Suprapubic skin (tissue), 4 donors: ENCODE results near the gene GPRC5C. TPM values are rescaled to one million over a fixed set of nuclear protein-coding genes. Genes with fewer than 3 reads are reported as not detected.

Experiments used
- DNase-seq, 2 donors: peaks; one replicate each; pipeline ENCODE4 v3.0.0-alpha.2; 2019; ENCODE audit warnings: low spot score in 2 of 2
- H3K27ac ChIP-seq: fragments of 200-600 bp; sonication (generic); one replicate; pipeline ENCODE4 v1.5.1; 2019
- H3K27me3 ChIP-seq: fragments of 200-600 bp; sonication (generic); one replicate; pipeline ENCODE4 v1.5.1; 2019
- H3K36me3 ChIP-seq: fragments of 200-600 bp; sonication (generic); one replicate; pipeline ENCODE4 v1.5.1; 2019
- H3K4me1 ChIP-seq: fragments of 200-600 bp; sonication (generic); one replicate; pipeline ENCODE4 v1.5.1; 2019
- H3K4me3 ChIP-seq: fragments of 200-600 bp; sonication (generic); one replicate; pipeline ENCODE4 v1.5.1; 2019; ENCODE audit warnings: mild to moderate bottlenecking
- H3K9me3 ChIP-seq: fragments of 200-600 bp; sonication (generic); one replicate; pipeline ENCODE4 v1.5.1; 2019
- EP300 ChIP-seq: sonication (generic); formaldehyde crosslinking; IDR thresholded peaks from one replicate; pipeline ENCODE4 v1.6.1; 2017; ENCODE audit warnings: antibody characterized with exemption
- POLR2A ChIP-seq, 2 donors: fragments of 450-650 bp; IDR thresholded peaks; one replicate each; pipeline ENCODE4 v1.6.1; 2017; ENCODE audit warnings: antibody characterized with exemption in 2 of 2, mild to moderate bottlenecking in 2 of 2, moderate library complexity in 2 of 2
- POLR2AphosphoS5 ChIP-seq, 3 donors: sonication (generic); formaldehyde crosslinking; IDR thresholded peaks; one replicate each; pipeline ENCODE4 v1.6.1; 2017; ENCODE audit warnings: antibody characterized with exemption in 3 of 3
- WGBS: methylation state at CpG from one replicate; pipeline ENCODE4 v1.1.5; 2018; 5-methylcytosine and 5-hydroxymethylcytosine counted together
- total RNA-seq, 4 donors: library from RNA; depleted of rRNA; stranded (reverse); fragments of >200 nt; gene quantifications; one replicate each; pipeline ENCODE4 v1.1.0, GENCODE V29; 2016
- TF ChIP-seq, protein P1 (sequence below), 2 donors: fragments of 200-600 bp in 1 of 2; fragments of 450-650 bp in 1 of 2; sonication (generic) in 1 of 2; IDR thresholded peaks; one replicate each; pipeline ENCODE4 v1.5.1; 2016 to 2019; ENCODE audit warnings: antibody characterized with exemption in 2 of 2, mild to moderate bottlenecking in 1 of 2, moderate library complexity in 1 of 2

GPRC5C gene
- total RNA-seq, 4 donors from 2014 or later, result 72.0 to 106 (median 91.5) TPM

- Histone ChIP-seq H3K9me3 (no peaks in the 10 kb centered on the region), H3K36me3 (no peaks in the 10 kb centered on the region), H3K4me1 (no peaks in the 10 kb centered on the region), H3K27me3 (peaks cover 58% of the 10 kb centered on the region), H3K4me3 (no peak overlapping the region), H3K27ac (no peak overlapping the region)
- TF ChIP-seq, protein P1, sequence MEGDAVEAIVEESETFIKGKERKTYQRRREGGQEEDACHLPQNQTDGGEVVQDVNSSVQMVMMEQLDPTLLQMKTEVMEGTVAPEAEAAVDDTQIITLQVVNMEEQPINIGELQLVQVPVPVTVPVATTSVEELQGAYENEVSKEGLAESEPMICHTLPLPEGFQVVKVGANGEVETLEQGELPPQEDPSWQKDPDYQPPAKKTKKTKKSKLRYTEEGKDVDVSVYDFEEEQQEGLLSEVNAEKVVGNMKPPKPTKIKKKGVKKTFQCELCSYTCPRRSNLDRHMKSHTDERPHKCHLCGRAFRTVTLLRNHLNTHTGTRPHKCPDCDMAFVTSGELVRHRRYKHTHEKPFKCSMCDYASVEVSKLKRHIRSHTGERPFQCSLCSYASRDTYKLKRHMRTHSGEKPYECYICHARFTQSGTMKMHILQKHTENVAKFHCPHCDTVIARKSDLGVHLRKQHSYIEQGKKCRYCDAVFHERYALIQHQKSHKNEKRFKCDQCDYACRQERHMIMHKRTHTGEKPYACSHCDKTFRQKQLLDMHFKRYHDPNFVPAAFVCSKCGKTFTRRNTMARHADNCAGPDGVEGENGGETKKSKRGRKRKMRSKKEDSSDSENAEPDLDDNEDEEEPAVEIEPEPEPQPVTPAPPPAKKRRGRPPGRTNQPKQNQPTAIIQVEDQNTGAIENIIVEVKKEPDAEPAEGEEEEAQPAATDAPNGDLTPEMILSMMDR (IDR thresholded peaks at IDR 0.05), result no peak
- TF ChIP-seq POLR2A (IDR thresholded peaks at IDR 0.05) (no peak), POLR2AphosphoS5 (IDR thresholded peaks at IDR 0.05) (no peak), EP300 (no peak)
- DNase-seq, result no peak
- WGBS, result 86% methylated on average over 4 of the region's 4 CpGs
These were observed 43.3 kb downstream of the GPRC5C start for GRCh38 chr17:74475189-74475588.

DNA sequence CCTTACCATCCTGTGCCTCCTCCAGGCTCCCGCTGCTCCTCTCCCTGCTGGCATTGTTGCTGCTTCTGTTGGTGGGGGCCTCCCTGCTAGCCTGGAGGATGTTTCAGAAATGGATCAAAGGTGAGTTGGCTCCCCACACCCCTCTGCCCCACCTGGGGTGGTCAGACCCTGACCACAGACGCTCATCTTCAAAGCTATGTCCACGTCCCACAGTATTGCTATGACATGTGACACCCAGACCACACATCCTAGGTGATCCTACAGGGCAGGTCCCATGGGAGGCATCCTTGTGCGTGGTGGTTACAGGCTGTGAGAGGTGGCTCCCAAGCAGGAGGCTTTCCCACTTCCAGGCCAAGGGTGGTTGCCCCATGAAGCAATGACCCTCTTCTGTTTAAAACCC is 45.5 kb downstream of the GPRC5C start:
- Histone ChIP-seq H3K36me3 (no peaks in the 10 kb centered on the region), H3K27ac (no peak overlapping the region), H3K27me3 (peaks cover 59% of the 10 kb centered on the region), H3K4me1 (no peaks in the 10 kb centered on the region), H3K9me3 (no peaks in the 10 kb centered on the region), H3K4me3 (no peak overlapping the region)
- no peak for DNase-seq
- TF ChIP-seq, protein P1 (IDR thresholded peaks at IDR 0.05), result no peak
- TF ChIP-seq POLR2A (IDR thresholded peaks at IDR 0.05) (no peak), EP300 (no peak), POLR2AphosphoS5 (IDR thresholded peaks at IDR 0.05) (no peak)
- WGBS, result 64% methylated on average over 4 of the region's 4 CpGs

- TF ChIP-seq, protein P1 (IDR thresholded peaks at IDR 0.05), result no peak
- TF ChIP-seq POLR2AphosphoS5 (IDR thresholded peaks at IDR 0.05) (no peak), EP300 (no peak), POLR2A (IDR thresholded peaks at IDR 0.05) (no peak)
These were observed 46.7 kb downstream of the GPRC5C start for GRCh38 chr17:74478420-74479100.

DNA sequence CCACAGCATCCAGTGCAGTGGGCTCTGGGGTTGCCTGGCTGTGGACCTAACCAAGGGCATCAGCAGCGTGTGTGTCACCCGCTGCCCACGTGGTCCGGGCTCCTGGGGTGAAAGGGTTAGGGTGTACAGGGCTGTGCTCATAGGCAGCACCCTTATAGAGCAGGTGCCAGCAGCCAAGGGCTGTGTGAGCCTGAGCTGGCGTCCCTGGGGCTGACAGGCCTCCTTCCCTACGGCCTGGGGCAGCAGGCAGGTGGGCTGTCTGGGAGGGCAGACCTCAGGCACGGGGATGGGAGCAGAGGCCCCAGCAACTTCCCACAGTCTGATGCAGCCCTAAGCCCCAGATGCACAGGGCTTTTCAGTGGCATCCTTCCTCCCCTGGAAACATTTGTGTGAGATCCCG is 48.4 kb downstream of the GPRC5C start:
- H3K4me1 ChIP-seq, result no peaks in the 10 kb centered on the region
- no peaks in the 10 kb centered on the region for H3K36me3 ChIP-seq
- 61% methylated on average over 2 of the region's 8 CpGs for WGBS
- no peak overlapping the region for H3K27ac ChIP-seq
- TF ChIP-seq POLR2A (IDR thresholded peaks at IDR 0.05) (no peak), POLR2AphosphoS5 (IDR thresholded peaks at IDR 0.05) (no peak), EP300 (no peak)
- TF ChIP-seq, protein P1 (IDR thresholded peaks at IDR 0.05), result no peak
- no peak overlapping the region for H3K4me3 ChIP-seq
- no peaks in the 10 kb centered on the region for H3K9me3 ChIP-seq
- peaks cover 51% of the 10 kb centered on the region for H3K27me3 ChIP-seq
- DNase-seq, result no peak

More at GRCh38 chr17:74478420-74479100, 46.7 kb downstream of the GPRC5C start:
- H3K9me3 ChIP-seq, result no peaks in the 10 kb centered on the region
- no peaks in the 10 kb centered on the region for H3K4me1 ChIP-seq
- peaks cover 54% of the 10 kb centered on the region for H3K27me3 ChIP-seq
- H3K27ac ChIP-seq, result no peak overlapping the region
- no peaks in the 10 kb centered on the region for H3K36me3 ChIP-seq
- DNase-seq, result no peak
- 44% methylated on average over 6 of the region's 6 CpGs for WGBS
- H3K4me3 ChIP-seq, result no peak overlapping the region

GRCh38 chr17:74481621-74482020 is 49.7 kb downstream of the GPRC5C start:
- WGBS, result 81% methylated on average over 7 of the region's 7 CpGs
- H3K9me3 ChIP-seq, result no peaks in the 10 kb centered on the region
- no peak overlapping the region for H3K4me3 ChIP-seq
- no peak for DNase-seq
- no peaks in the 10 kb centered on the region for H3K4me1 ChIP-seq
- H3K36me3 ChIP-seq, result no peaks in the 10 kb centered on the region
- TF ChIP-seq POLR2A (IDR thresholded peaks at IDR 0.05), result no peak
- TF ChIP-seq, protein P1 (IDR thresholded peaks at IDR 0.05), result no peak
- no peak for TF ChIP-seq EP300
- no peak for TF ChIP-seq POLR2AphosphoS5 (IDR thresholded peaks at IDR 0.05)
- peaks cover 51% of the 10 kb centered on the region for H3K27me3 ChIP-seq
- H3K27ac ChIP-seq, result no peak overlapping the region
